Colonic mucosa (tissue), 4 donors: Measurements from ENCODE around the gene PRKAR1B. TPM values are rescaled to one million over a fixed set of nuclear protein-coding genes. Genes with fewer than 3 reads are reported as not detected.

Experiments
- DNase-seq: peaks from one replicate; pipeline ENCODE4 v3.0.0-alpha.2; 2020
- H3K27ac ChIP-seq: fragments of 200-600 bp; one replicate; pipeline ENCODE4 v1.8.0; 2021
- H3K27me3 ChIP-seq: fragments of 200-600 bp; one replicate; pipeline ENCODE4 v1.8.0; 2021
- H3K36me3 ChIP-seq: fragments of 200-600 bp; one replicate; pipeline ENCODE4 v1.8.0; 2021
- H3K4me1 ChIP-seq: fragments of 200-600 bp; one replicate; pipeline ENCODE4 v1.8.0; 2021; ENCODE audit warnings: mild to moderate bottlenecking
- H3K4me3 ChIP-seq: fragments of 200-600 bp; one replicate; pipeline ENCODE4 v1.8.0; 2021
- H3K9ac ChIP-seq, 2 donors: one replicate each; pipeline ENCODE4 v1.7.0; 2013; ENCODE audit warnings: control low read depth in 2 of 2, low read depth in 2 of 2, low read length in 2 of 2
- H3K9me3 ChIP-seq: fragments of 200-600 bp; one replicate; pipeline ENCODE4 v1.8.0; 2021
- CTCF ChIP-seq: fragments of 200-600 bp; IDR thresholded peaks from one replicate; pipeline ENCODE4 v1.8.0; 2022; ENCODE audit warnings: antibody characterized with exemption, mild to moderate bottlenecking
- intact Hi-C: fragments of 100-400 bp; cut with DNase I; formaldehyde crosslinking; loops from one replicate; pipeline ENCODE4 v1.14.1; 2022
- total RNA-seq, 2 donors: library from RNA; stranded (reverse); fragmentation: NEBNext Ultra II Directional in 1 of 2; extraction: Animal tissue kit (Norgen Biotek cat#: 25700) in 1 of 2; gene quantifications; one replicate each; pipeline ENCODE4 v1.2.1, GENCODE V29; 2021
- donor health status: healthy.
- donor health status: DM: no; HTN: no; CAD: no.
- donor health status: DM: no; HTN: no; CAD: no.

PRKAR1B gene
- total RNA-seq, 2 donors from 2014 or later, result 19.2 to 32.8 TPM

- no peaks in the 10 kb centered on the region for H3K36me3 ChIP-seq
- no peak for TF ChIP-seq CTCF
- no peak for DNase-seq
- no peak overlapping the region for H3K27ac ChIP-seq
- no peak overlapping the region for H3K9ac ChIP-seq
- H3K4me3 ChIP-seq, result no peak overlapping the region
- no peaks in the 10 kb centered on the region for H3K27me3 ChIP-seq
- H3K9me3 ChIP-seq, result no peaks in the 10 kb centered on the region
- intact Hi-C loops, result no loop called here
- H3K4me1 ChIP-seq, result no peaks in the 10 kb centered on the region
These were observed 177.0 kb downstream of the PRKAR1B start for GRCh38 chr7:549891-550625.

GRCh38 chr7:549066-549890, 177.8 kb downstream of the PRKAR1B start:
- intact Hi-C loops, result no loop called here
- no peak overlapping the region for H3K9ac ChIP-seq
- DNase-seq, result no peak
- H3K4me3 ChIP-seq, result no peak overlapping the region
- no peaks in the 10 kb centered on the region for H3K36me3 ChIP-seq
- no peaks in the 10 kb centered on the region for H3K9me3 ChIP-seq
- H3K4me1 ChIP-seq, result no peaks in the 10 kb centered on the region
- no peaks in the 10 kb centered on the region for H3K27me3 ChIP-seq
- TF ChIP-seq CTCF, result no peak
- no peak overlapping the region for H3K27ac ChIP-seq

- intact Hi-C loops, result no loop called here
- no peak for TF ChIP-seq CTCF
- H3K36me3 ChIP-seq, result no peaks in the 10 kb centered on the region
These were observed 178.7 kb downstream of the PRKAR1B start for GRCh38 chr7:548401-548800.

GRCh38 chr7:545470-545869, 181.6 kb downstream of the PRKAR1B start:
- Histone ChIP-seq H3K27ac (no peak overlapping the region), H3K9me3 (no peaks in the 10 kb centered on the region), H3K4me1 (no peaks in the 10 kb centered on the region), H3K27me3 (no peaks in the 10 kb centered on the region), H3K4me3 (no peak overlapping the region), H3K36me3 (no peaks in the 10 kb centered on the region), H3K9ac (no peak overlapping the region)
- intact Hi-C loops, result no loop called here
- TF ChIP-seq CTCF, result no peak
- no peak for DNase-seq

More at GRCh38 chr7:548401-548800, 178.7 kb downstream of the PRKAR1B start:
- no peak overlapping the region for H3K9ac ChIP-seq
- no peaks in the 10 kb centered on the region for H3K9me3 ChIP-seq
- no peak for DNase-seq
- H3K4me3 ChIP-seq, result no peak overlapping the region
- H3K4me1 ChIP-seq, result no peaks in the 10 kb centered on the region
- H3K27me3 ChIP-seq, result no peaks in the 10 kb centered on the region
- H3K27ac ChIP-seq, result no peak overlapping the region

GRCh38 chr7:544338-545221, 182.5 kb downstream of the PRKAR1B start:
- H3K9me3 ChIP-seq, result no peaks in the 10 kb centered on the region
- no peaks in the 10 kb centered on the region for H3K27me3 ChIP-seq
- no peak overlapping the region for H3K9ac ChIP-seq
- no peak for DNase-seq
- no peak overlapping the region for H3K4me3 ChIP-seq
- H3K36me3 ChIP-seq, result no peaks in the 10 kb centered on the region
- TF ChIP-seq CTCF, result no peak
- intact Hi-C loops, result no loop called here
- no peak overlapping the region for H3K27ac ChIP-seq
- H3K4me1 ChIP-seq, result no peaks in the 10 kb centered on the region
